ENCODE results near the gene LY86.
A peak's percentile ranks its signal among the peaks of the same experiment; 100 is the strongest.
"Not testable (repeated sequence)": the region's sequence is repeated elsewhere in the genome, so short reads cannot be mapped to it uniquely, and the experiment has no call there.

Gene LY86

DNA sequence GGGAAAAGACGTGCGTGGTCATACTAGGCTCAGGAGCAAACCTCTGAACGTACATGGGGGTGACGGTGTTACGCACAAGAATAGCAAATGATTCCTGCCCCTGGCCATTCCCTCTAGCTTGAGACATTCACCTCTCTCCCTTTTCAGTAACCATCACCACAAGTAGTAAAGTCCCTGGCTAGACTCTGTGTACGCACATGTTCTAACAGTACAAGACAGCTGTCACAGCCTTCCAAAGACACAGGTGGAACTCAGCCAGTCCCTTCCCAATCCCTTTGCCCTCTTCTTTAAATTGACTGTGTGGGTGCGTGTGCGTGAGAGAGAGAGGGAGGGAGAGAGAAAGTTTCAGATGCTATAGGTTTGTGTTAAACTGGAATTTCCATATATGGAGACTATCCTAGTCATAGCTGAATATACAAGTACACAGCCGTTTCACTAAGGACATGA is 67.3 kb downstream of the LY86 start:
- DNase-seq = peak; percentile 73

DNA sequence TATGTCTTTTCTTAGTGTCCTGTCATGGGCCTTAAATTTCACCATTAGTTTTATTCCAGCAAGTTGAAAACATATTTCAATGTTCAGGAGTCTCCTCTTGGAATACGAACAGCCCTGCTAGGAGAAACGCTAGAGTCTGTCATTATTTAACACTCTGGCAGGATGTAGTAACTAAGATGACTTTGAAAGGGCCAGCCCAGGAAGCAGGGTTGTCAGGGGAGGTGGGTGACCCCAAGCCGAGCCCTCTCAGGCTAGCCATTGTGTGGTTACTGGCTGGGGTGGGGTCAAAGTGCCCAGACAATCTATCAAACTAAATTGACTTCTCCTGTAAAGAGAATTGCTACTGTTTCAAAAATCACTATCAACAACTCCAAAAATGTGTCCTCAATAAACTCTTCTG is 67.8 kb downstream of the LY86 start:
- no peak for DNase-seq

DNA sequence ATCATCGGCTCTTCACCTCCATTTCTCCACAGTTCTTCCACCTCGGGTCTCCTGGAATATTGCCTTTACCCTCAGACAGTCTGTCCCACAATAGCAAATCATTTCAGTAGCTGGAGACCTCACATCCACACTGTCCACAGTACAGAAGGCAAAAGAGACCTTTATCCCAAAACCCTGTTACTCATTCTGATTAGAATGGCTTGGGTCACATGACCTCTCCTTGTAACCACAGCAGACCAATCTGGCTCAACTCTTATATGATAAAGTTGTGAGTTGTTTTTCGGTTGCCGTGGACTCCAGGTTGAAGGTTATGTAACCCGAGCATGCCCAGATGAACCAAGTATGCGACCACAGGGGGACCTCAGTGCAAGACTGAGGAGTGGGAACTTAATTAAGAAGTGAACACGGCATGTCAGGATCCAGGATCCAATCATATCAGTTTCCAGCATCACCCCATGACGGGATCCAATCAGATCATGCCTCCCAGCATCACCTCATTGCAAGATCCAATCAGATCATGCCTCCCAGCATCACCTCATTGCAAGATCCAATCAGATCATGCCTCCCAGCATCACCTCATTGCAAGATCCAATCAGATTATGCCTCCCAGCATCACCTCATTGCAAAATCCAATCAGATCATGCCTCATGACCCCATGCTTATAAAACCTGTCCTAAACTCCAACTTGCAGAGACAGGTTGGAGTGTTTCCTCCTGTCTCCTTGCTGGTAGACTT is 68.7 kb downstream of the LY86 start:
- no peak for DNase-seq

DNA sequence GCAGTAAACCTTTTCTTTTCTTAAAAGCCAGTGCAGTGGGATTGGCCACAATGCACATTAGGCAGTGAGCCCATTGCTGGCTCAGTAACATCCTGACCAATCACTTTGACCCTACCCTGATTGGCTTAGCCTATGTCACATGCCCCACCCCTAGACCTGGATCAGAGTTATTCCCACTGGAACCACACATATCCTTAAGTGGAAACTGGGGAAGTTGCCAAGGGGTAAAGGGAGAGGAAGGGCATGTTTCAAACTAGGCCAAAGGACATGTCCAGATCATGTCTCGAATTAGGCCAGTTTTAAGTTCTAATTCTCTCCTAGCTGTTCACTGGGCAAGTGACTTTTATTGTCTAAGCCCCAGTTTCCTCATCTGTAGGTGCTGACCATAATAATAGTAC is 69.3 kb downstream of the LY86 start:
- DNase-seq = no peak

DNA sequence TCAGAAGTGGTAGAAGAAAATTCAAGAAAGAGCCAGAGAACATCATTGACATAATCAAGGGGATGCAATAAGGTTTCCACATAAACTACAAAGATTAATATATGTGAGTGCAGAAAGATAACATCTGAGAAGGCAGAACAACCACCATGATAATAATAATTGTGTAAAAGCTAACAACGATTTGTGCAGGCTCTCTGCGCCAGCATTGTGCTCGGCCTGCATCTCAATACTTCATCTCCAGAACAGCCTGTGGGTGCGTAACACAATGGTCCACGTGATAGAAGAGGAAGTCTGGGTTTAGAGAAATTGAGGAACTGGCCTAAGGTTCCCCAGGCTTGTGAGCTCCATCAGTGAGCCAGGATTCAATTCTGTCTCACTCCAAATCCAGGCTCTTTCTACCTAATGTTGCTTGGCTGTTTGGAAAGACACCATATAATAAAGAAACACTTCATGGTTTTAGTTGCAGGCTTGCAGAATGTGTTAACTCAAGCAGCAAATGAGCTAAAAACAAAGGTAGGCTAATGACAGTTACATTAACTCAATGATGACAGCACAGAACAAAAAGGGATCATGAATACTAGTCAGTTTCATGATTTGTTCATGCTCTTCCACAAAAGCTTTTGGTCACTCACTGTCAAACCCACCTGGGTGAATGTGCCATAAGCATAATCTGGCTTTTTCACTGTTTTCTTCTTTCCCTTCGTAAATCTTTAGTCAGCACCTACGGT is 71.2 kb downstream of the LY86 start:
- DNase-seq = no peak

DNA sequence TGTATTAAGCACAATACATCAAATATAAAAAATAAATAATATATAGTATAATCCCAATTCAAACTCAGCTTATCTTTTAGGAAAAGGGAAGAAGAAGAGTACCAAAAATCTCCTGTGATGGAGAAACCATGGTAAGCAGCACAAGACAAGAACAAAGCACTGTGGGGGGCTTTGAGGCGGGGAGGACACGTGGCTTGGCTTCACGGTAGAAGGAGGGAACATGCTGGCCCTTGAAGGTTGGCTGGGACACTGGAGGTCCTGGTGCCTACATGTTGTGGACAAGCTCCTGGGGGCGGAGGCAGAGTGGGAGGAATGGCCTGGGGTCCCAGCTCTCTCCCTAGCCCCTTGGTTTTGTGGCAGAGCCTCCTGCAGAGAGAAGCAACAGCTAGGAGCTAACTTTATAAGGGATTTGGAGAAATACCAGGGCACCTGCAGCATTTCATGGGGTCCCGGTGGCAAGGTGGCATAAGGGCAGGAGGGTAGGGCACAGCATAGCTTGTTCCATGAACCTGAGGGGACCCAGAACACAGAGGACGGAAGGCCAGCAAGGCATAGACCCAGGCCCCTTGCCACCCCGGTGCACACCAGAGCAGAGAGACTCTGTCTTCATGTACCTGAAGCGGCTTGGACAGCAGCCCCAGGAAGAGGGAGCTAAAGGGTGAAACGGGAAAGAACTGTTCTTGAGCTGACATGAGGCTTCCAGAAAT is 72.0 kb downstream of the LY86 start:
- DNase-seq = no peak

DNA sequence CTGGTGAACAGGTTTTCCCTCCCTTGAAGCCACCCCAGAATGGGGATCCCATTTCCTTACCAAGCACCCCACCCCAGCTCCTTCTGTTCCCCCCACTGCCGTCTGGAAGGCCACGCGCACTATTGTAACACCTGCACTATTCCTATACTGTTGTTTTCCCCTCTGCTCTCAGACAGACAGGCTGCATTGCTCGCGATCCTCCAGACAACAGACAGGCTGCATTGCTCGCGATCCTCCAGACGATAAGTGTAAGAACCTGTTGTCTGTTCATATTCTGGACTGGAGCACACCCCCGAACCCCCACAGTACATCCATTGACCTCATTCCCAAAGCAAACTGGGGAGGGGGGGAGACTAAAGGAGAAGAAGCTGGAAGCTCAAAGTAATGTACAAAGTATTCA is 72.7 kb downstream of the LY86 start:
- DNase-seq = no peak

DNA sequence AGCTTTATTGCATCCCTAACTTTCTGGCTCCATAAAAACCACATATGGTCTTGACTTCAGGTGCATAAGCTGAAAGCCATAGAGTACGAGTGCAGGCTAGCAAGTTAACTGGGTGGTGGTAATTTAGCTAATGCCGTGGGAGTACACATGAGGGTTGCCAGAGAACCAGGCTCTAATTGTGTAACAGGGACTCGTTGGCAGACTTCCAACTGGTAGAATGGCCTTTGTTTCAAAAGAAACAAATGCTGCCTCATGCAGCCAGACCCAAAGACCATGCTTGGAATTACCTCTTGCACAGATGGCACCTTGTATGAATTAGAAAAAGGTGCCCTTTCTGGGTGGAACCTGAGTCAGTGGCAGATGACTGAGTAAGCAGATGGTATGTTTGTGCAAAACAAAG is 73.2 kb downstream of the LY86 start:
- DNase-seq = no peak

DNA sequence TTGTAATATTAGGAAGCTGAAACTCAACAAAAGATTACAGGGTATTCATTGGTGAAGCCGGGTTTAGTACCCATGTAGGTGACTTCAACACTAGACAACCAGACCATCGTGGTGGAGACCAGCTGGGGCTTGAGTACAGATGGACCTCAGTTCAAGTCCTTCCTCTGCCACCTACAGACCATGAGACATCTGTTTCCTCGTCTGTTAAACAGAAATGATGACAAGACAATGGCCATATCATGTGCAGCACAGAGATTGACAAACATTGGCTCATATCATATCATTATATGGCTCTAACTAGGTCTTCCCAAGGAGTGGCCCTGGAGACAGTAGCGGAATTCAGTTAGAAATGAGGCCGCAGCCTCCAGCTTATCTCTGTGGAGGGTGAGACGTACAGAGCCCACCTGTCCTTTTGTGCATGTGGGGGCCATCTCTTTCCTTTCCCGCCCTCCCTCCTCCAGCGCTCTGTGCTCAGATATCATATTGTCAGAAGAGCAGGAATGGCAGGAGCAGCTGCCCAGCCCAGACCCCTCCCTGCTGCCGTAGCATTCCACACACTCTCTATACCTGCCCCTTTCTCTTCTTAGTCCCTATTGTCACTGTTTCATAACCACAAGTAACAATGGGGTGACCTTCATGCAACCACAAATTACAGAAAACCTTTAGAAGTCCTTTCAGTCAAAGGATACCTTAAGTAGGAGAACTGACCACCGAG is 75.1 kb downstream of the LY86 start:
- no peak for DNase-seq

DNA sequence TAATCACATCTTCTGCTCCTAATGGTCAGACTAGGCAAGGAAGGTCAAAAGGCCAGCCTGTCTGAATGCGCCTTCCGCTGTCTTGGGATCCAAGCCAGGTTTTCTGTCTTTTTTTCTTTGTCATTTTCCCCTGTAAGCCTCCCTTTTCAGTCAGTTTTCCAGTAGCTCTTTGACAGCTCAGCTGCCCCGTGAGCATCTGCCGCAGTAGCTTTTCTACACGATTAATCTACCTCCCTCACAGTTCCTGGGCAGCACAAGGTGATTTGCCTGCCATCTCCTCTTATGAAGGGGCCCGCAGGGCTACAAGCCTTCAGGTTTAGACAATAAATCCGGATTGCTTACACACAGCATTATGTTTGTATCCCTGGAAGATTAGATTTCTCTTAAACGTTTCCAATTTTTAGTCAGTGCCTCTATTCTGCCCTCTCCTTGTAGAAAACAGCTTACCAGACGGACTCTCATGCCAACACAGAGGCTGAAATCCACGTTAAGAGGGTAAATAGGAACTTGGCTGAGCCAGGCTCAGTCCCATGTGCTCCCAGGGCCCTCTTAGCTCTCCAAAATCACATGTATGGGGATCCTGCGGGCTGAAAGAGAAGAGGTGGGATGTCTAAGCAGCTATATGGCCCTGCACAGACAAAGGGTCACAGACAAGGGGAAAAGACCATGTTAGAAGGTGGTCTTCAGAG is 77.2 kb downstream of the LY86 start:
- peak; percentile 32 for DNase-seq

DNA sequence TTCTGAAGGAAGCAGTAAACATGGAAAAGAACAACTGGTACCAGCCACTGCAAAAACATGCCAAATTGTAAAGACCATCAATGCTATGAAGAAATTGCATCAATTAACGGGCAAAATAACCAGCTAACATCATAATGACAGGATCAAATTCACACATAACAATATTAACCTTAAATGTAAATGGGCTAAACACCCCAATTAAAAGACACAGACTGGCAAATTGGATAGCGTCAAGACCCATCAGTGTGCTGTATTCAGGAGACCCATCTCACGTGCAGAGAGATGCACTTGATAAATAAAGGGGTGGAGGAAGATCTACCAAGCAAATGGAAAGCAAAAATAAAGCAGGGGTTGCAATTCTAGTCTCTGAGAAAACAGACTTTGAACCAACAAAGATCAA is 81.6 kb downstream of the LY86 start:
- DNase-seq = not testable (repeated sequence)

DNA sequence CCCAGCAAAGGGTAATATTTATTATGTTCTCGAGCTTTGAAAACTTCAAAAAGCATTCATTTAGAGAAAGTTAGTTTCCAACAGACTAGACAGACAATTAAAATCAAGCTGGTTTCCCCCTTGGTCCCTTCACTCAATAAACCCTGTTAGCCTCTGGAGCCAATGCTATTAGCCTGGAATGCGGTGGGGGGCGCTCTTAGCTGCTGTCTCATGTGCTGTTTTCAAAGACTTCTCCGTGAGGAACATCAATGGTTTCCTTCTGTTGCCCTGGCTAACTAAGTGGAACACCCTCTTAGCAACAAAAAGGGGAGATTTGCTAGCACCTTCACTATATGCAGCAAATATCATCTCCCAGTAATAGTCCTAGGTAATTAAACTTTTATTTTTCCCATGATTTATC is 86.4 kb downstream of the LY86 start:
- no peak for DNase-seq

DNA sequence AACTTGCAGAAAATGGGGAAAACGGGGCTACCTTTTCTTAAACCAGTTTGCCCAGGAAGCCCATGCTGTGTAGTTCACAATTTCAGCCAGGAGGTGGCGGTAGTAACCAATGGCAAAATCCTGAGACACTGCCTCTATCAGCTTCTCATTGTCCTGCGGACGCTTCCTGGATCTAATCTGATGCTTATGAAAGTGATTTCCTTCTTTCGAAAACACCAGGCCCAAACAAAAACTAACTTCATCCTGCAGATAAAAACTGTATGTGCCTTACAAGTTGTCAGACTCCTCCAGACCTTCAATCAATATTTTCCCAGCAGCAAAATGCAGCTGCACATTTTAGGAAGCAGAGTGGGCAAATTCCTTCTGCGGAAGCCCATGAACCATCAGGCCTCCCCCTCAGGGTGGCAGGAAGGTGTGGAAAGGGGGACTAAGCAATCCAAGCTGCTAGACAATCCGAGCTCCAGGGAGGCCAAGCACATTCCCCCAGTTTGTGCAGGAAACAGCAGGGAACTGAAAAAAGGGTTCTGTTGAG is 88.5 kb downstream of the LY86 start:
- peak; percentile 94 for DNase-seq

DNA sequence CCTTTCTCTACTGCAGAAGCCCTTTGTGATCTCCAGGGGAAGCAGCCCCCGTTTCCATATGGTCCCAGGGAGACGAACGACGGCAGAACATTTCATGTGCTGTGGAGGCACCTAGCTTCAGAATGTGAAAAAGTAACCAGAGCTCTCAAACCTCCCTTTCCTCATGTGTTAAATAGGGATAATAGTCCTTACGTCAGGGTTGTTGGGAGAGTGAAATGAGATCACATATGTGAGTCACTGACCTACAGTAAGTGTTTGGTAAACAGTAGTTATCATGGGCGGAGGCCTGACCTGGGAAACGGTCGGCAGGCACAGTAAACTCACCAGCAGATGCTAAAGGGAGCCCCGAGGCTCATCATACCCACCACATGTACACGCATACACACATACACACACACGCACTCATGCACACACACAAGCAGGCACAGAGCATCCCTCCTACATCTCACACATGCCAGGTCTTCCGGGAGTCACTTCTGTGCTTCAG is 89.7 kb downstream of the LY86 start:
- DNase-seq = peak; percentile 30

DNA sequence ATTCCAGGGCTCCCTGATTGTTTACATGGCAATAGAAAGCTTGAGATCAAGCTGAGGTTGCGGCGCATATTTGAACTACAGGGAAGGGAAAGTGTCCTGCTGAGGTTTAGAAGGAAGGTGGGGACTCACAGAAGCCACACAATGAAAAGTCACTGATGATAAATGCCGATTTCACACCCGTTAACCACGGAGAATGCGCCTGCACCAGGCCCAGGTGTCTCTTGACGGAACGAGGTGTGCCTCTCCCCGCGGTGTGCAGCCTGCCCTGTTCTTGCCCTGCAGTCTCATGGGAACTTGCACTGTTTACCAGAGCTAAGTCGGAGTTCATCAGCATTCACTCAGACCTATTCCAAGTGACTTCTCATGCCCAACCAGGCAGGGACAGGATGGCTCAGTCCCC is 90.3 kb downstream of the LY86 start:
- peak; percentile 52 for DNase-seq

DNA sequence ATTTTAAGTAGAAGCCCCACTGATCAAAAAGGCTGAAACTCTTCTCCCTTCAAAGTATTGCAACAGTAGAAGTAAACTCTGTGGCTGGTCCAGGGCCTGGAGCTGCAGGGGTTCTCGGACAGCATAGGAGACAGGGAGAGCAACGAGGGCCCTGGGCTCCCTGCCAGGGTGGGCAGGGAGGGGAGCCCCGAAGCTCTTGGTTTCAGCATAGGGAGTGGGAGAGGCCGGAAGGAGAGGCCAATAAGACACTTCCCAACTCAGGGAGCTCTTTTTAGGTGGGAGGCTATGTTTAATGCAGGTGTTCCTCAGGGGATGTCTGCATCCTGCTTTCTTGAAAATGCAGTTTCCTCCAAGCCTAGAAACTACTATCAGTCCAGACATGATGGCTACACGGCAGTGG is 91.1 kb downstream of the LY86 start:
- DNase-seq = peak; percentile 45

DNA sequence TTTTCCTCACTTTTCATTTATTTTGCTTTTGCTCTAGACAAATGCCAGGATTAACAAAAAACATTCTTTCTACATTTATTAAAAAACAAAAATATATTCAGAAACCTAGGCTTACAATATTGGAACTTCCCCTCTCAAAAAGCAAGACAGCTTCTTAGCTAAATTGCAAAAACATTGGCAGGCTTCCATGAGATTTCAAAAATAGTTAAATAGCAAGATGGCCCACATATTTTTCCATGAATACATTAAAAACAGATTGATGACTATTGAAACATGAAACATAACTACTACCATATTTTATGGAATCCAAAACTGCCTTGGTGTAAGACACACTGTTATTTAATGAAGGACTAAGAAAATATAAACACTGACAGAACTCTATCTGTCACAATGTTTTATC is 92.0 kb downstream of the LY86 start:
- no peak for DNase-seq

DNA sequence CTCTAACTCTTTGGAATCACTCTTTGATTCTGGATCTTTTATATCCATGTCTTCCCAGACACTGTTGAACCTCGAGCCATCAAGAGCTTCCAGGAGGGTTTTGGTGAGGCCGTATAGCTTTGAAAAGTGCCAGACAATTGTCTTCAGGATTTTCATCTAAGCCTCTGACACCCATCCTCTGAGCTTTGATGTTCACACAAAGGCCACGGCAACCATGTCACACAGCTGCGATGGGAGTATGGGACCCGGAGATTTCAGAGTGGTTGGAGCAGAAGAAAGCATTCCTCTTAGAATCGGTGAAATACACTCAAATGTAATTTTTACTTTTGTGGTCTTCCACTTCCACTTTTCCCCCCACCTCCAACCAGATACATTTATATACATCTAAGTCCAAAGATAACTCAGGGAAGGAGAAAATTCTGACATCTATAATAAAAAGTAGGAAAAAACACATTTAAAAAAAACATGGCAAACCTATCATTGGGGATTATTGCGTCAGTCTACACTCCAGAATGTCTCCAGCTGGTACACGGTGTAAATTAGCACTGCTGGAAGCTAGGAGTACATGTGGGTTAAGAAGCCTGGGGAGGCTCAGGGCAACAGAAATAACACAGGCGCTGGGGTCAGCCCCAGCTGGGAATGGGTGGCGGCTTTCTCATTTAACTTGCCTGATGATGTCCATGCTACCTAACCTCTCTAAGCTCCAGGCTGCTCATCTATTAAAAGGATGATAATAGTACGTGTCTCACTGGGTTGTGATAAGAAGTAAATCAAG is 92.7 kb downstream of the LY86 start:
- DNase-seq = peak; percentile 38

DNA sequence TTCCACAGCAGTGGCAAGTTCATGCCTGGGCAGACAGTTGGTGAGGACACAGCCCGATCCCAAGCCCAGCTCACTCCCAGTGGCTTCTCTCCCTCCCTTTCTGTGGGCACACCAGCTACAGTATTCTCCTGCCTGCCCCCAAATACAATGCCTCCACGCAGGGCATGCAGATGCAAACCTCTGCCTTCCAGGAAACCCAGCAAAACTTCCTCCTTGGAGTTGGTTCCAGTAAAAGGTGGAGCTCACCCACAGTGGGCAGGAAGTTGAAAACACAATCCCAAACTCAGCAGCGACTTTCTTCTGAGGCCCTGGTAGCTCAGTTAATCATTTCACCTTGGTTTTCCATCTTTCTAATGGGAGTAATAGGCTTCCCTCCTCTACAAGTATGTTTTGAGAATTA is 93.7 kb downstream of the LY86 start:
- DNase-seq = no peak

DNA sequence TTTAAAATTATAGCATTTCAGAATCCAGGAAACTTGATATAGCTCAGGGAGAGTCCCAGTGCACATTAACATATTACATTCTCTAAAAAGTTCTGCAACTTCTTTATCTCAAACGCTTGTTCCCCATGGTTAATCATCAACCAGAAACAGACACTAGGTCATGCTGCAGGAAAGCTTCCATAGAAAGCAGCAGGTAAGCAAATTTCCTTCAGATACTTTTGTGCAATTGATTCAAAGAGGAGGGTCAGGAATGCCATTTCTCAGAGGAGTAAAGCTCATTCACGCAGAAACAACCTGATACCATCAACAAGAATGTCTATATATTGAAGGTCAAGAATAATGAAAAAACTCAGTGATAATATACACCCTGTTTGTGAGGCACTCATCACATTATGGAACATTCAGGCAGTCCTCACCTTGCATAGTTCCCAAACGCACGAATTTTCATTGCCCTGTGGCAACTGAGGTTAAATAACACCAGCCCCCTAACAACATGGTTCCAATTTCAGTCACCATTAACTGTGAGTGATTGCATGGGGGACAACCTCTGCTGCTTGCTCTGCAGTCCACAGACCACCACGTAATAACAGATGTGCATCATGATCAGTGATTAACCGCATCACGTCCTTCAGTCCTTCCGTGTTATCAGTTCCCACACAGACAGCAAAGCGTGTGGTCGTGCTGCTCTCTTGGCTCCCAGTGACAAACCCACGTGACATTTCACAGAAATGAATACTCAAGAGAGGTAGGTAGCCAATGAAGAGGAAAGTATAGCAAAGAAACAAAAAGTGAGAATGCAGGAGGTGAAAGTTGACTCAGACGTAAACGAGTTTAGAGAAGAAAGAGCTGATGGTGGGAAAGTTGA is 95.7 kb downstream of the LY86 start:
- peak; percentile 54 for DNase-seq
